Esophagus muscularis mucosa (tissue), 3 donors: ENCODE measurements around the gene CLRN3.

Source experiments
- CTCF ChIP-seq, 3 experiments: fragments of 200-600 bp in 2 of 3; fragments of 450-650 bp in 1 of 3; sonication (generic) in 2 of 3; IDR thresholded peaks; one replicate each; pipeline ENCODE4 v1.5.1; 2017 to 2019; ENCODE audit warnings: antibody characterized with exemption in 3 of 3, mild to moderate bottlenecking in 2 of 3, moderate library complexity in 1 of 3
- POLR2A ChIP-seq: fragments of 450-650 bp; IDR thresholded peaks from one replicate; pipeline ENCODE4 v1.6.1; 2017; ENCODE audit warnings: antibody characterized with exemption, moderate library complexity, mild to moderate bottlenecking, low read depth

GRCh38 chr10:127833804-127834203 lies 58.9 kb downstream of the CLRN3 start:
- no peak for TF ChIP-seq CTCF (IDR thresholded peaks at IDR 0.05)
- no peak for TF ChIP-seq POLR2A
